ENCODE results near the gene C19orf85.
"Not testable (repeated sequence)": the region's sequence is repeated elsewhere in the genome, so short reads cannot be mapped to it uniquely, and the experiment has no call there.

Gene C19orf85

DNA sequence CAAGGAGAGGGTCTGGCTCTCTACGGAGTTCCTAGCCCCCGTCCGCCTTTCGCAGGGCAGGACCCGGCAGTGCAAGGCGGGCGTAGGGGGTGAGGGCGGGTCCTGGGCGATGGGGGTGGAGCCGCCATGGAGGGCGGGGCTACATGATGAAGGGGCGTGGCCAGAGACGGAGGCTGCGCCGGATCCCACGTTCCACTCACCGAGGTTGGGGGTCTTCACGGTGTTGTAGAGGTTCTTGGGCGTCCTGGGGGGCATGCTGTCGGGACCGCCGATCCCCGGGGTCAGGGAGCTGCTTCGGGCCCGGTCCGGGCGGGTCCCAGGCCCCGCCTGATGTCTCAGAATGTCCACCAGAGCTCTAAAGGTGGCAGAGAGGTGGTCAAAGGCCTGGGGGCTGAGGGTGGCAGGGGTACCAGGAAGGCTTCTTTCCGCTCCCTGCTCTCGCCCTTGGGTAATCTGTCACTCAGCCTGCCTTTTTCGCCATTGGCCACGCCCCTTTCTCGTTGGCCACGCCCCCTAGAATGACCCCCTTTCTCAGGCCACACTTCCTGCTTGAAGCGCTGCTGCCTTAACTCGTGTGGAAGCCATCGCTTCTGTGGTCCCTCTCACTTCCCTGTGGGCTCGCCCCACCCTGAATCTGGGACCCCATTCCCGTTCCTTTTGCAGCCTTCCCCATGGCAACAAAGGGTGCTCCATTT, 24.0 kb downstream of the C19orf85 start:
- no peak for DNase-seq (ENCODE audit: low spot score)

DNA sequence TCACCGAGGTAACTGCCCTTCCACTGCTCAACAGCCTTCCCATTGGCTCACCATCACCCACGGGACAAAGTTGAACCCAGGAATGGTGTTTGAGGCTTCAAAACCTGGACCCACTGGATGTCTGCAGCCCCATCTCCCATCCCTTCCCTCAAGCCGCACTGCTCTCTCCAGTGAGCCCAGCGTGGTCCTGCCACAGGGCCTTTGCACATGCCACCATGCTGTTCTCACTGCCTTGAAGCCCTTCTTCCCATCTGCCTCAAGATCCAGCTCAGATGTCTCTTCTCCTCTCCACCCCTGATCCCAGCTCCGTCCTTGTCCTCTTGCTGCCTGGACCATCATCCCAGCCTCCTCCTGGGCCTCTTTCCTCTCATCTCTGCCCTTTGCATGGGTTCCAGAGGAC, 25.5 kb downstream of the C19orf85 start:
- DNase-seq (ENCODE audit: low spot score) = no peak

DNA sequence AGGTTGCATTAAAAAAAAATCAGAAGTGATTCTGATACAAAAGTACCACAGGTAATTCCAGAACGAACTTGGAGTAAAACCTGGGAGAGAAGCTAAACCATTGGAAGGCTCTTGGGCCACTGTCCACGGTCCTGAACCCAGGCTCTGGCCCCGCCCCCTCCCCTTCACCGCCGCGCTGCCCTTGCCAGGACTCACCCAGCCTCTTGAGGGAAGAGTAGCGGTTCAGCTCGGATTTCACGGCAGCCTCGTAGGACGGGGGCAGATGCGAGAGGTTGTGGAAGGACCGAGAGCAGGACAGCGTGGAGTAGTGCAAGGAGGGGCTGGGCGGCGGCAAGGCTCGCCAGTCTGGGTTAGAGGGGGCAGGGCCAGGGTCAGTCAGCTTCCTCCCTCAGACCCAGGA, 27.1 kb downstream of the C19orf85 start:
- DNase-seq (ENCODE audit: low spot score) = peak; percentile 59

DNA sequence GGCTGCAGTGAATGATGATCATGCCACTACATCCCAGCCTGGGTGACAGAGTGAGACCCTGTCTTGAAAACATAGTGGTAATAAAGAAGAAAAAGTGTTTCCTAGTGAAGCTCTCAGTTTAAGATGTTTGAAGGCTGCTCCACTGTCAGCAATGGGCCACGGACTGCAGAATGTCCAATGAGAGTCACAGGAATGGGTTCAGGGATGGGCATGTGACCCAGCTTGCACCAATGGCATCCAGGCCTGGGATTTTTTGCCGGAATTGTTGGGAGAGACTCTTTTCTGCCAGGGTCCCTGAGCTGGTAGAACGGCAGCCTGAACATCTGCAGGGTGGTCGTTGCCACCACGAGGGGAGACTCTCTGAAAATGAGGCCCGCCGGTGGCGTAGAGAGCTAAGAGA, 27.7 kb downstream of the C19orf85 start:
- DNase-seq (ENCODE audit: low spot score) = no peak

DNA sequence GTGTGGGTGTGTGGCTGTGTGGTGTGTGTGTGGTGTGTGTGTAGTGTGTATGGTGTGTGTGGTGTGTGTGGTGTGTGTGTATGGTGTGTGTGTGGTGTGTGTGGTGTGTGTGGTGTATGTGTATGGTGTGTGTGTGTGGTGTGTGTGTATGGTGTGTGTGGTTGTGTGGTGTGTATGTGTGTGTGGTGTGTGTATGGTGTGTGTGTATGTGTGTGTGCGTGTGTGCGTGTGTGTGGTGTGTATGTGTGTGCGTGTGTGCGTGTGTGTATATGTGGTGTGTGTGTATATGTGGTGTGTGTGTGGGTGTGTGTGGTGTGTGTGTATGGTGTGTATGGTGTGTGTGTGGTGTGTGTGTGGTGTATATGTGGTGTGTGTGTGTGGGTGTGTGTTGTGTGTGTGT, 29.5 kb downstream of the C19orf85 start:
- DNase-seq (ENCODE audit: low spot score) = no peak

DNA sequence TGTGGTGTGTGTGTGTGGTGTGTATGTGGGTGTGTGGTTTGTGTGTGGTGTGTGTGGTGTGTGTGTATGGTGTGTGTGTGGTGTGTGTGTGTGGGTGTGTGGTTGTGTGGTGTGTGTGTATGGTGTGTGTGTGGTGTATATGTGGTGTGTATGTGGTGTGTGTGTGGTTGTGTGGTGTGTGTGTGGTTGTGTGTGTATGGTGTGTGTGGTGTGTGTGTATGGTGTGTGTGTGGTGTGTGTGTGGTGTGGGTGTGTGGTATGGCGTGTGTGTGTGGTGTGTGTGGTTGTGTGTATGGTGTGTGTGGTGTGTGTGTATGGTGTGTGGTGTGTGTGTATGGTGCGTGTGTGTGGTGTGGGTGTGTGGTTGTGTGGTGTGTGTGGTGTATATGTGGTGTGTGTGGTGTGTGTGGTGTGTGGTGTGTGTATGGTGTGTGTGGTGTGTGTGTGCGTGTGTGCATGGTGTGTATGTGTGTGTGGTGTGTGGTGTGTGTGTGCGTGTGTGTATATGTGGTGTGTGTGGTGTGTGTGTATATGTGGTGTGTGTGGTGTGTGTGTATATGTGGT, 30.1 kb downstream of the C19orf85 start:
- DNase-seq (ENCODE audit: low spot score) = no peak

DNA sequence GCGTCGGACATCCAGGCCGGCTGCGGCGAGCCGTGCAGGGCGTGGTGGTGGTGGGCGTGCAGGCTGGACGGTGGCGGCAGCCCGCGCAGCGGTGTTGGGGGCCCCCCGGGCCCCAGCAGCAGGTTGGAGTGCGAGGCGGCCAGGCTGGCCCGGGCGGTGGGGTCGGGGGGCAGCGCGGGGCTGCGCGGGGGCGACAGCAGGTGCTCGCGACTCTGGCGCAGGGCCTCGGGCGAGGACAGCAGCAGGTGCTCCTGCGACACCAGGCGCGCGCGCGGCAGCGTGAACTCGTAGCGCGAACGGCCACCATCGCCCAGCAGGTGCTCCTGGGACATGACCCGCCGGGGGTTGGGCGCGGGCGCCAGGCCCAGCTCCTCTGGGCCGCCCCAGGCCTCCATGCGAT, 31.3 kb downstream of the C19orf85 start:
- no peak for DNase-seq (ENCODE audit: low spot score)

DNA sequence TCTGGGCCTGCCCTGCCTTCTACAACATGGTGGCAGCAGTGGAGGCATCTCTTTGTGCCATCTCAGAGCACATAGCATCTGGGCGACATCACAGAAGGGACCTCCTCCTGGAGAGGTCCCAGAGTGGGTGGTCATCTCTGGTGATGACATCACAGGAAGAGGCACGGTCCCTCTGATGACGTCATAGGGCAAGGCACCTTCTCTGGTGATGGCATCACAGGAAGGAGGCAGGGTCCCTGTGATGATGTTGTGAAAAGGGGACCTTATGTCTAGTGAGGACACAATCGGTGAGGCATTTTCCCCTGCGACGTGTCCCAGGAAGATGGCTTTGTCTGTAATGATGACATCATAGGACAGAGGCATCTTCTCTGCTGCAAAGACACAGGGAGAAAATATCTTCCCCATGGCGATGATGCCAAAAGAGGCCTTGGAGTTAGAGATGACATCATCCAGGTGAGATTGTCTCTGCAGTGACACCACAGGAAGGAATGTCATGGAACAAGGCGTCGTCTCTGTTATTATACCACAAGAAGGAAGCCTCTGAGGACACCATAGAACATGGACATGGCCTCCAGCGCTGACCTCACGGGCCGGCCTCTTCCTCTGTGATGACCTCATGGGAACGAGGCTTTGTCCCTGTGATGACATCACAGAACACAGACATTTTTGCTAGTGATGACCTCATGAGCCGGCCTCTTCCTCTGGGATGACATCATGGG, 32.2 kb downstream of the C19orf85 start:
- DNase-seq (ENCODE audit: low spot score) = no peak

DNA sequence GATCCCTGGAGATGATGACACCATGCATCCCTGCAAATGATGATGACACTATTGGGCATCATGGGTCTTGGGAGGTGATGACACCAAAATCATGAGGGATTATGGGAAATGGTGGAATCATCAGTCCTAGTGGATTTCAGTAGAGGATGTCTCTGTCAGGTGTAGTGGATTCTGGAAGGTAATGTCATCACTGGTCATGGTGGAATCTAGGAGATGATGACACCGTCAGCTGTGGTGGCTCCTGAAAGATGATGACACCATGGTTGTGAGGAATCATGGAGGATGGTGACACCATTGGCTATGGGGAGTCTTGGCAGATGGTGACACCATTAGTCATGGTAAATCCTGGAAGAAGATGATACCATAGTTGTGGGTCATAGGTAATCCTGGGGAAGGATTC, 33.4 kb downstream of the C19orf85 start:
- DNase-seq (ENCODE audit: low spot score) = no peak

DNA sequence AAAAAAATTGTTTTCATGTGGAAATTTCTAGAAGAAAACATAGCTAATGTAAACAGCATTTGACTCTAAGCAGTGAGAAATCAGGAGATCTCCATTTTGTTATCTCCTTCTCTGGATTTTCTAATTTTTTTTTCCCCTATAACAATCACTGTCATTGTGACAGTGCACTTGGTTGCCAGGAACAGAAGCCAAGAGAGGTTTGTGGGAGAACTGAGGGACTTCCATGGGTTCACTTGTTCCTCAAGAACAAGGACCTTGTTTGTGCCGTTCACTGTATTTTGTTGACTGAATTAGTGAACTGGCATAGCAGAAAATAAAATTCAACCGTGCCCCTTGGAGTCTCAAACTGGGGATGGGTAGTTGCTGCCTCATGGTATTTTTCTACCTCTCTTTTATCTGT, 38.5 kb downstream of the C19orf85 start:
- no peak for DNase-seq (ENCODE audit: low spot score)

DNA sequence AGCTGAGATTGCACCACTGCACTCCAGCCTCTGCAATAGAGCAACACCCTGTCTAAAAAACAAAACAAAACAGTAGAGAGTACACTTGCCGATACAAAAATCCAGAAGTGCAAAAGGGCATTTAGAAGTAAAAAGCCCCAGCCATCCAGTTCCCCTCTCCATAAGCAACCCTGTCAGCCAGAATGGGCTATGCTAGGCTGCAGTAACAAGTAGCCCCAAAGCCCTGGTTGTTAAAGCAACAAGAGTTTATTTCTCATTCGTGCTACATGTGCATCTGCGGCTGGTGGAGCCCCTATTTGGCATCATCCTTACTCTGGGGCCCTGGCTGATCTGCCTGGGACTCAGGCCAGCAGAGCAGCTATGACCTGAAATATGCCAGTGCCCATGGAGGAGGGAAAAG, 40.0 kb downstream of the C19orf85 start:
- DNase-seq (ENCODE audit: low spot score) = no peak

DNA sequence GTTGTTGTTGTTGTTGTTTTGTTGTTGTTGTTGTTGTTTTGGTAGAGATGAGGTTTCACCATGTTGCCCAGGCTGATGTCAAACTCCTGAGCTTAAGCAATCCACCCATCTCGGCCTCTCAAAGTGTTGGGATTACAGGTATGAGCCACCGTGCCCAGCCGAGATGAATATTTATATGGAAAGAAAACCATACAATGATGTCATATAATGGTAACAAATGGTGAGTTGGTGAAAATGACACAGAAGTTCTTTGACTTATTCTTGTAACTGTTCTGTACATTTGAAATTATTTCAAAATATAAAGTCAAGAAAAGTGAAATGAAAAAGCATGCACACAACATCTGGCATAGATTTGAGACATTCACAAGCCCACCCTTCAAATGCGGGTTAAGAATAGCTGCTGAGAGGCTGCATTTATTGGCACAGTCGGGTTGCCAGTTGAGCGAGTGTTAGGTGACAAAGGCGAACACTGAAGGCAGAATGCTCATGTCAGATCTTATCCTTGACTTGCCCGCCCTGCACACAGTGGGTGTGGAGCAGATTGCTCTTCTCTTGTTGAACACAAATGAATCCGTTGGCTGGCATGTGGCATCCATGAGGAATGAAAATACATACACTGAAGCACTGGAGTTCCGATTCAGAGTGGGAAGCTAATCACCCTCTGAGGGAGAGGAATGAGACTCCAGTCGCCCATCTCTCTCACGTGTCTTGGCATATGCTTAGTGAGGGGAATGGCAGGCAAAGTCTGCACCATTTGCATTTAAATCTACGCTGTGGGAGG, 41.1 kb downstream of the C19orf85 start:
- DNase-seq (ENCODE audit: low spot score) = no peak

DNA sequence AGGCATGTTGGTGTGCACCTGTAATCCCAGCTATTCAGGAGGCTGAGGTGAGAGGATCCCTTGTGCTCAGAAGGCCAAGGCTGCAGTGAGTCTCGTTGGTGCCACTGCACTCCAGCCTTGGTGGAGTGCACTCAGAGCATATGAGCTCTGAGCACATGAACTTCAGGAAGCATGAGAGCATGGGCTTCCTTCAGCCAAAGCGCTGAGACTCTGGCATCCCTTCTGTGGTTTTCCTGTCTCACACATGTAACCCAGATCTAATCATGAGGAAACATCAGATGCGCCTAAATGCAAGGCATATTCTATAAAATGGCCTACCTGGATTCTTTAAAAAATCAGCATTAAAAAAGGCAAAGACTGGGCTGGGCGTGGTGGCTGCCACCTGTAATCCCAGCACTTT, 43.3 kb downstream of the C19orf85 start:
- DNase-seq (ENCODE audit: low spot score) = not testable (repeated sequence)

DNA sequence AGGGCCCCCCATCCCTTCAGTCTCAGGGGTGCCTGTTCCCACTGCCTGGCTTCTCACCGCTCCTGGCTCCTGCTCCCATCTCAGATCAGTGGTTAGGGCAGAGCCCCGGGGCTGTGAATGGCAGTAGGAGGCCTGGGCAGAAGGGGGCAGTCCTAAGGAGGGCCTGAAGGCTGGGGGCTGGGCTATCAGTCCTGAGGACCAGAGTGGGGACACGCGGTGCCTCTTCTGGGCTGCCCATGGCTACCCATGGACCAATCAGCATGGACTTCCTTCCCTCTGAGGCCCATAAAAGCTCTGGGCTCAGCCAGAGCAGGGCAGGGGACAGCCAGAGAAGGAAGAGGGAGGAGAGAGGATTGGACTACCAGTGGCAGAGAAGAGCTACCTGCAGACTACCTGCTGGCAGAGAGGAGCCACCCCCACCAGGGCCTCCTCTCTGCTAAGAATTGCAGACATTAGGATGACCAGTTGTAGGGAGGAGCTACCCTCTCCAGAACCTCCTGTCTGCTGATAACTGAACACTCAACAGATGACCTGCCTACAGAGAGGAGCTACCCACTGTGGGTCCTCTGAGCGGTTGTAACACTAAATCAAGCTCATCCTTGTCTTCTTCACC, 44.8 kb downstream of the C19orf85 start:
- no peak for DNase-seq (ENCODE audit: low spot score)

DNA sequence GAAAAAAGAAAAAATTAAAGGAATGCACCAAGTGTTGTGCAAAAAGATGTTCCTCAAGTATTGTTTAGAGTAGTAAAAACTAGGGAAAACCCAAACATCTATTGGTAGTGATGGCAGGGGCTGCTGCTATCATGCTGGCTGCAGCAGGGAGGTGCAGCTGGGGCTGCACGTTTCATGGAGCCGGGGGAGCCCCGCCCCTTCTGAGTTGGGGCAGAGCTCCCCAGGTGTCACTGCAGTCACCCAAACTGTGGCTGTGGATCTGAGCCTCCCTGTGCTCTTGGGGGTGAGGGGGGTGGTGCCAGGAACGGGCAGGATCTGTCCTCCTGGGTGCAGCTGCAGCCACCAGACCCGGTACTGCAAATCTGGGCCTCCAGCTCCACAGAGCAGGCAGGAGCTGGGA, 45.4 kb downstream of the C19orf85 start:
- DNase-seq (ENCODE audit: low spot score) = no peak

DNA sequence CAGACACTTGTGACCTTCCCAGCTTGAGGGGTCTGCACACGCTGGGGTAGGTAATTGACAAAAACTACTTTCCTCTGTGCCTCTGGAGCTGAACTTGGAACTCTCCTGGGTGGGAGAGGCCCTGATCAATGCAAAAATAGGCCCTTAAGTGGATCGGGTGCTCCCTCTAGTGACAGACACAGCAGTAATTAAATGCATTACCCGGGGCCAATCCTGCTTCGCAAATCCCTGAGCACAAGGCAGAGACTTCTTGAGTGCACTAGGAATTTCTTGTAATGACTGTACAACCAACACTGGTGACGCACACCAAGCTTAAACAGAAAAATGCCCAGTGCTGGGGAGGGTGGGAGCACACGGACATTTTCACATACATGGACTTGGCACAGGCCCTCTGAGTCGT, 46.4 kb downstream of the C19orf85 start:
- DNase-seq (ENCODE audit: low spot score) = peak; percentile 54

Measured in kidney capillary endothelial cell (primary cell).